Nephron progenitor cell (in vitro differentiated cells): Measurements from ENCODE around the gene EXOC3L2.

Experiments used
- DNase-seq: peaks from one replicate; pipeline ENCODE4 v3.0.0; 2021
- H3K27ac Mint-ChIP-seq: 2 replicates; pipeline ENCODE4 v1.8.0; 2021; ENCODE audit warnings: mild to moderate bottlenecking, moderate library complexity, mixed read lengths
- H3K27me3 Mint-ChIP-seq: 2 replicates; pipeline ENCODE4 v1.8.0; 2021; ENCODE audit warnings: mild to moderate bottlenecking, low read depth, mixed read lengths; ENCODE audit not compliant: poor library complexity
- H3K36me3 Mint-ChIP-seq: 2 replicates; pipeline ENCODE4 v1.8.0; 2021; ENCODE audit warnings: low read depth, mixed read lengths
- H3K4me1 Mint-ChIP-seq: 2 replicates; pipeline ENCODE4 v1.8.0; 2021; ENCODE audit warnings: mixed read lengths
- H3K4me3 Mint-ChIP-seq: 2 replicates; pipeline ENCODE4 v1.8.0; 2021; ENCODE audit warnings: mild to moderate bottlenecking, moderate library complexity, mixed read lengths
- H3K9me3 Mint-ChIP-seq: 2 replicates; pipeline ENCODE4 v1.8.0; 2021; ENCODE audit warnings: mild to moderate bottlenecking, moderate library complexity, mixed read lengths
- TF ChIP-seq, protein P1 (sequence below): fragments of 200-600 bp; sonication (generic); IDR thresholded peaks from 2 replicates; pipeline ENCODE4 v1.5.0; 2021; ENCODE audit warnings: antibody characterized with exemption

Gene EXOC3L2

DNA sequence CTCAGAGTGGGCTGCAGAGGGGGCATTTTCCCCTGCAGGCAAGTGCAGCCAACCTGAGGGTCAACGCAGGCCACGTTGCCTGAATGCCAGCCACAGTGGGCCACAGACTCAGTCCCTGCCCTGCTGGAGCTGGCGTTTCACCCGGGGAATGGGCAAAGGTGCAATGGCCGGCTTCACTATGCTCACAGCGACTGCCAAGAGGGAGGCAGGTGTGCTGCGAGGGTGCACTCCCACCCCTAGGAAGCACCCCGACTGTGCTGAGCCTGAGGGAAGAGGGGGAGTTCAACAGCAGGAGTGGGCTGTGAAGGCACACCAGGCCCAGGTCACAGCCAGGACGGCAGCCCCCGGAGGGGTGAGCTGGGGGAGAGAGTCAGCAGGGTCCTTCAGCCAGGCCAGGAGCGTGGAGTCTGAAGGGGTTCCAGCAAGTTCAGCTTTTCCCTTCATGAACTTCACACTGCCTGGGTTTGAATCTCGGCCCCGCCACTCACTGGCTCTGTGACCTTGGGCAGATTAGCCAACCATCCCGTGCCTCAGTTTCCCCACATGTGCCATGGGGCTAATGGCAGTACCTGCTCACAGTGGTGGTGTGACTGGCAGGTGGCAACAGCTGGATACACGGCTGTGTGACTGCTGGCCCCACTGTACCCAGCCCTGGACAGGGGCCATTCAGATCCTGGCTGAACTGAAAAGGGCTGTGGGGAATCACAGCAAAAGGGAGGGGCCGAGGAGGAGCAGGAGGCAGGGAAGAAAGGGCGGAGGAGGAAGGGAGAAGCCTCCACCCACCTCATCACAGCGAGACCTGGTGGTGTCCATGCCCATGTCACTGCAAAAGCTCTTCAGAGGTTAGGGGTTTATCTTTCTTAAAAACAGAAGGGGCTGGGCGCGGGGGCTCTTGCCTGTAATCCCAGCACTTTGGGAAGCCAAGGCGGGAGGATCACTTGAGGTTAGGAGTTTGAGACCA is 74.8 kb downstream of the EXOC3L2 start:
- no peak for DNase-seq
- TF ChIP-seq, protein P1, sequence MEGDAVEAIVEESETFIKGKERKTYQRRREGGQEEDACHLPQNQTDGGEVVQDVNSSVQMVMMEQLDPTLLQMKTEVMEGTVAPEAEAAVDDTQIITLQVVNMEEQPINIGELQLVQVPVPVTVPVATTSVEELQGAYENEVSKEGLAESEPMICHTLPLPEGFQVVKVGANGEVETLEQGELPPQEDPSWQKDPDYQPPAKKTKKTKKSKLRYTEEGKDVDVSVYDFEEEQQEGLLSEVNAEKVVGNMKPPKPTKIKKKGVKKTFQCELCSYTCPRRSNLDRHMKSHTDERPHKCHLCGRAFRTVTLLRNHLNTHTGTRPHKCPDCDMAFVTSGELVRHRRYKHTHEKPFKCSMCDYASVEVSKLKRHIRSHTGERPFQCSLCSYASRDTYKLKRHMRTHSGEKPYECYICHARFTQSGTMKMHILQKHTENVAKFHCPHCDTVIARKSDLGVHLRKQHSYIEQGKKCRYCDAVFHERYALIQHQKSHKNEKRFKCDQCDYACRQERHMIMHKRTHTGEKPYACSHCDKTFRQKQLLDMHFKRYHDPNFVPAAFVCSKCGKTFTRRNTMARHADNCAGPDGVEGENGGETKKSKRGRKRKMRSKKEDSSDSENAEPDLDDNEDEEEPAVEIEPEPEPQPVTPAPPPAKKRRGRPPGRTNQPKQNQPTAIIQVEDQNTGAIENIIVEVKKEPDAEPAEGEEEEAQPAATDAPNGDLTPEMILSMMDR = no peak
- no peak overlapping the region for H3K4me3 Mint-ChIP-seq

DNA sequence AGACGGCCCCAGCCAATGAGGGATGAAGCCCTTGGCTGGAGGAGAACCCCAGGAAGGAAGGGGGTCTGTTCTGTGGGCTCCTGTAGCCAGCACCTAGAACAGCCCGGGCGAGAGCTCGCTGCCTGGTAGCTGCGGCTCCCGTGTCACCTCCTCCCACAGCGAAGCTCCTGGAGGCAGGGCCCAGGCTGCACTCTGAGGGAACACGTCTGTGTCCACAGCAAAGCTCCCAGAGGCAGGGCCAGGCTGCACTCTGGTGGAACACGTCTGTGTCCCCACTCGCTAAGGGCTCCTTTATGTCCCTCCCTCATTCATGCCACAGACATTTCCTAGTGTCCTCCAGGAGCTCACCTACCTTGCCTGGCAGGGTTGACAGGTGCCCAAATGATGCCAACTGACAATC is 75.6 kb downstream of the EXOC3L2 start:
- H3K4me3 Mint-ChIP-seq = no peak overlapping the region
- H3K27ac Mint-ChIP-seq = no peak overlapping the region
- no peak for DNase-seq

More for the DNA sequence above, 74.8 kb downstream of the EXOC3L2 start:
- Mint-ChIP-seq H3K4me1 (peaks cover 37% of the 10 kb centered on the region), H3K27ac (no peak overlapping the region), H3K36me3 (no peaks in the 10 kb centered on the region), H3K9me3 (no peaks in the 10 kb centered on the region), H3K27me3 (no peaks in the 10 kb centered on the region)

DNA sequence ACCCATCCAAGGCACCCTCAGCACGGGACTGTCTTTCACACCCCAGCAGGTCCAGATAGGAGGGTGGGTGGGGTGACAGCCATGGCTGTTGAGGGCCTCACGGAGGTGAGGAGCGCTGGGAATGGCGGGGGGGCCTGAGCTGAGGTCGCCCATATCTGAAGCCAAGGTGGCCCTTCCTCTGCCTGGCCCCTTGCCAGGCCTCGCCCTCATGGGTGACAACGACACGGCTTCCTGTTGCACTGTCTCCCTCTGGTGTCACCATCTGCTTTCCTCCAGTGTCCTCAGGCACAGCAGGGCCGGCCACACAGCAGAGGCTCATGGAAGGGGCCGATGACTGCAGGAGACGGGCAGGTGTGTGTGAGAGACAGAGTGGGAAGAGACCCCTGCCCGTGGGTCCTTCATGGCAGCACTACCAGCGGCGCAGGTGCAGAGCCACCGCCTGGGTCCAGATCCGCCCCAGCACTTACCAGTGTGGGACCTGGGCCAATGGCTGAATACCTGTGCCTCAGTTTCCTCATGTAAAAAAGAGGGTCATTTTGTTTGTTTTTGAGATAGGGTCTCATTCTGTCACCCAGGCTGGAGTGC is 76.3 kb downstream of the EXOC3L2 start:
- H3K4me1 Mint-ChIP-seq = peaks cover 32% of the 10 kb centered on the region
- H3K9me3 Mint-ChIP-seq = no peaks in the 10 kb centered on the region
- H3K27ac Mint-ChIP-seq = no peak overlapping the region
- no peaks in the 10 kb centered on the region for H3K27me3 Mint-ChIP-seq
- H3K36me3 Mint-ChIP-seq = no peaks in the 10 kb centered on the region
- no peak for DNase-seq
- TF ChIP-seq, protein P1 = no peak
- no peak overlapping the region for H3K4me3 Mint-ChIP-seq

More for the DNA sequence above, 75.6 kb downstream of the EXOC3L2 start:
- no peaks in the 10 kb centered on the region for H3K9me3 Mint-ChIP-seq
- peaks cover 35% of the 10 kb centered on the region for H3K4me1 Mint-ChIP-seq
- TF ChIP-seq, protein P1 = no peak
- H3K36me3 Mint-ChIP-seq = no peaks in the 10 kb centered on the region
- no peaks in the 10 kb centered on the region for H3K27me3 Mint-ChIP-seq

DNA sequence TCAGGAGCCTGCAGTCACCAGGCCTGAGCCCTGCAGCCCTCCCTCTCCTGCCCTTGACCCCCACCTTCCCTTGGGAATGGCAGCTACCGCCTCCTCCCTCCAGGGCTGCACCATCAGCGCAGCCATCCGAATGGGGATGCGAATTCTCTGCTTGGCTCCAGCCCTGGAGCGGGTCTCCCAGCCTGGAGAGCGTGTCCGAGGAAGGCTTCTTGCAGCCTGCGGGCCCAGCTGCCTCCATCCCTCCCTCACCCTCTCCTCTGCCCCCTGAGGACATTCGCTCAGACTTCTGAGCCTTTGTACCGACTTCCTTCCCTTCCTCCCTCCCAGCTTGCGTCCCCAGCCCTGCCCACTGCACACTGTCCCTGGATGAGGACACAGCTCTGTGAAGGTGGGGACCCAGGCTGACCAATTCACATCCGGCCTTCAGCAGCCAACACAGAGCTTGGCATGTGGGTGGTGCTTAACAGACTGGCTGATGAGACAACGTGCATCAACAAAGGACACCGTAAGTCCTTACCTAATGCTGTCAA is 78.4 kb downstream of the EXOC3L2 start:
- DNase-seq = peak; percentile 41
- Mint-ChIP-seq H3K36me3 (no peaks in the 10 kb centered on the region), H3K9me3 (no peaks in the 10 kb centered on the region), H3K4me1 (peaks cover 29% of the 10 kb centered on the region), H3K27me3 (no peaks in the 10 kb centered on the region), H3K27ac (peak overlapping the region; percentile 73), H3K4me3 (peak overlapping the region; percentile 31)
- TF ChIP-seq, protein P1 = no peak

DNA sequence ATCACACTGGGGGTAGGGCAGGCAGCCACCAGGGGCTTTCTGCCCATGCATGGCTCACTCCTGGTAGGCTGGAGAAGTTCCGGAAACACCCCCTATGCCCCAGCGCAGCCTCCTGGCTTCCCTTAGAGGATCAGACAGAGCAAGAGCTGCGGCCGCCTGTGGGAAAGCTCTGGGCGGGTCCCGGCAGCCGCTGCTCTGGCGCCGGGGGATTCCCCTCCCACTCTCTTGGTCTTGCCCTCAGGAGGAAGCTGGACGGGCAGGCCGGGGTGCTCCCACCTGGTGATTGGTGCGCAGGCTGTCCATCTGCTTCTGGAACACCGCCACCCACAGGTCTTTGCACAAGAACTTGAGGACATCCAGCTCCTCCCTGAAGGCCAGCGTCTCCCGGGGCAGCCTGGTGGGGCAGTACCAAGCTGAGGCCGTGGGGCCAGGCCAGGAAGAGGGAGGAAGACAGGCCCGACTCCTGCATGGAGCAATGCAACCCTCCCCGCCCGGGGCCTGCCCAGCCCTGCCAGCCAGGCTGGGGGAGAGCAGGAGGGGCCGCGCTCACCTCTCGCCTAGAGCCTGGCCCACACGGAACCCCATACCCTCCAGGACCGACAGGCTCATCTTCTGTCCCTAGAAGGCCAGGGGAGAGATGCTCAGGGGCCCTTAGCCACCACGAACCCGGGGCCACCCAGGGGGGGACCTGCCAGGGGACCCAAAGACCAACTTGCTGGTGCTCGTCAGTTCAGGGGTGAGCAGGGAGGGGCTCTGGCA is 80.5 kb downstream of the EXOC3L2 start:
- peaks cover 6% of the 10 kb centered on the region for H3K27me3 Mint-ChIP-seq
- H3K4me1 Mint-ChIP-seq = peaks cover 24% of the 10 kb centered on the region
- DNase-seq = peak; percentile 46
- H3K4me3 Mint-ChIP-seq = no peak overlapping the region
- H3K27ac Mint-ChIP-seq = no peak overlapping the region
- H3K9me3 Mint-ChIP-seq = no peaks in the 10 kb centered on the region
- no peaks in the 10 kb centered on the region for H3K36me3 Mint-ChIP-seq
- TF ChIP-seq, protein P1 = no peak
